ENCODE results near the gene KCNIP1. TPM values are rescaled to one million over a fixed set of nuclear protein-coding genes. Genes with fewer than 3 reads are reported as not detected.

The KCNIP1 gene
- total RNA-seq, 1 donor from 2014 or later: 32.4 TPM

- DNase-seq (ENCODE audit: low read depth): no peak
Observed at GRCh38 chr5:170563824-170564567, 60.2 kb downstream of the KCNIP1 start.

- DNase-seq (ENCODE audit: low read depth): peak; percentile 62
Observed at GRCh38 chr5:170565072-170565471, 61.3 kb downstream of the KCNIP1 start.

- DNase-seq (ENCODE audit: low read depth): no peak
Observed at GRCh38 chr5:170569101-170569500, 65.3 kb downstream of the KCNIP1 start.

GRCh38 chr5:170570476-170570875 is 66.7 kb downstream of the KCNIP1 start:
- no peak for DNase-seq (ENCODE audit: low read depth)

- peak; percentile 99 for DNase-seq (ENCODE audit: low read depth)
Observed at GRCh38 chr5:170571281-170571731, 67.5 kb downstream of the KCNIP1 start.

- peak; percentile 90 for DNase-seq (ENCODE audit: low read depth)
Observed at GRCh38 chr5:170571875-170572852, 68.3 kb downstream of the KCNIP1 start.

- peak; percentile 23 for DNase-seq (ENCODE audit: low read depth)
Observed at GRCh38 chr5:170573114-170573513, 69.3 kb downstream of the KCNIP1 start.

GRCh38 chr5:170573660-170574059 is 69.8 kb downstream of the KCNIP1 start:
- DNase-seq (ENCODE audit: low read depth): no peak

- no peak for DNase-seq (ENCODE audit: low read depth)
Observed at GRCh38 chr5:170576602-170577535, 73.0 kb downstream of the KCNIP1 start.

GRCh38 chr5:170579601-170580000 is 75.8 kb downstream of the KCNIP1 start:
- DNase-seq (ENCODE audit: low read depth): no peak

GRCh38 chr5:170581211-170581610 is 77.4 kb downstream of the KCNIP1 start:
- no peak for DNase-seq (ENCODE audit: low read depth)

- no peak for DNase-seq (ENCODE audit: low read depth)
Observed at GRCh38 chr5:170582644-170583330, 79.0 kb downstream of the KCNIP1 start.

- DNase-seq (ENCODE audit: low read depth): no peak
Observed at GRCh38 chr5:170584003-170584402, 80.2 kb downstream of the KCNIP1 start.

GRCh38 chr5:170584450-170585058 is 80.7 kb downstream of the KCNIP1 start:
- peak; percentile 18 for DNase-seq (ENCODE audit: low read depth)

GRCh38 chr5:170585273-170585948 is 81.6 kb downstream of the KCNIP1 start:
- DNase-seq (ENCODE audit: low read depth): peak; percentile 65

GRCh38 chr5:170587808-170588207 is 84.0 kb downstream of the KCNIP1 start:
- DNase-seq (ENCODE audit: low read depth): no peak

- no peak for DNase-seq (ENCODE audit: low read depth)
Observed at GRCh38 chr5:170589643-170590042, 85.8 kb downstream of the KCNIP1 start.

- no peak for DNase-seq (ENCODE audit: low read depth)
Observed at GRCh38 chr5:170590566-170590965, 86.7 kb downstream of the KCNIP1 start.

- peak; percentile 43 for DNase-seq (ENCODE audit: low read depth)
Observed at GRCh38 chr5:170591054-170591453, 87.2 kb downstream of the KCNIP1 start.

Measured in renal cortical epithelial cell (primary cell).